ENCODE data around the gene MED12. TPM values are rescaled to one million over a fixed set of nuclear protein-coding genes. Genes with fewer than 3 reads are reported as not detected.

MED12 gene
- 9.6 and 42.5 TPM in 2 replicates for total RNA-seq

- DNase-seq (ENCODE audit: low read depth) = peak; percentile 69
Measured at GRCh38 chrX:71118032-71118984, at the start of gene MED12. Gene MED12, plus strand, starts transcription at chrX:71118596. Its CDS starts 159 bp downstream, at chrX:71118755.

- DNase-seq (ENCODE audit: low read depth) = no peak
Measured at GRCh38 chrX:71070531-71070930, 47.9 kb upstream of the MED12 start.

- DNase-seq (ENCODE audit: low read depth) = peak; percentile 6
Measured at GRCh38 chrX:71081330-71082123, 36.9 kb upstream of the MED12 start.

GRCh38 chrX:71082124-71082647, 36.2 kb upstream of the MED12 start:
- no peak for DNase-seq (ENCODE audit: low read depth)

- no peak for DNase-seq (ENCODE audit: low read depth)
Measured at GRCh38 chrX:71082822-71083221, 35.6 kb upstream of the MED12 start.

- DNase-seq (ENCODE audit: low read depth) = no peak
Measured at GRCh38 chrX:71085900-71086299, 32.5 kb upstream of the MED12 start.

- no peak for DNase-seq (ENCODE audit: low read depth)
Measured at GRCh38 chrX:71091263-71091662, 27.1 kb upstream of the MED12 start.

- DNase-seq (ENCODE audit: low read depth) = no peak
Measured at GRCh38 chrX:71095033-71095432, 23.4 kb upstream of the MED12 start.

GRCh38 chrX:71095555-71095980, 22.8 kb upstream of the MED12 start, which contains the start of gene FOXO4:
Gene FOXO4, plus strand, starts transcription at chrX:71095851. Its CDS starts 678 bp downstream, at chrX:71096529.
- peak; percentile 77 for DNase-seq (ENCODE audit: low read depth)

- peak; percentile 5 for DNase-seq (ENCODE audit: low read depth)
Measured at GRCh38 chrX:71095981-71096759, 22.2 kb upstream of the MED12 start.

GRCh38 chrX:71096760-71097032, 21.7 kb upstream of the MED12 start:
- DNase-seq (ENCODE audit: low read depth) = no peak

GRCh38 chrX:71098302-71098701, 20.1 kb upstream of the MED12 start:
- DNase-seq (ENCODE audit: low read depth) = peak; percentile 32

- DNase-seq (ENCODE audit: low read depth) = no peak
Measured at GRCh38 chrX:71098951-71099506, 19.4 kb upstream of the MED12 start.

GRCh38 chrX:71099736-71100135, 18.7 kb upstream of the MED12 start:
- DNase-seq (ENCODE audit: low read depth) = no peak

- DNase-seq (ENCODE audit: low read depth) = no peak
Measured at GRCh38 chrX:71100581-71101505, 17.6 kb upstream of the MED12 start.

GRCh38 chrX:71102292-71102691, 16.1 kb upstream of the MED12 start:
- DNase-seq (ENCODE audit: low read depth) = no peak

- no peak for DNase-seq (ENCODE audit: low read depth)
Measured at GRCh38 chrX:71103110-71103983, 15.0 kb upstream of the MED12 start.

- no peak for DNase-seq (ENCODE audit: low read depth)
Measured at GRCh38 chrX:71105628-71106027, 12.8 kb upstream of the MED12 start.

- DNase-seq (ENCODE audit: low read depth) = no peak
Measured at GRCh38 chrX:71106427-71106826, 12.0 kb upstream of the MED12 start, which contains the start of gene CXorf65. Gene CXorf65, minus strand, starts transcription at chrX:71106740. Its CDS starts 184 bp downstream, at chrX:71106556.
